Measurements from ENCODE around the gene LANCL2. TPM values are rescaled to one million over a fixed set of nuclear protein-coding genes. Genes with fewer than 3 reads are reported as not detected.

The LANCL2 gene
- total RNA-seq (2022), result 9.6 and 14.3 TPM in 2 replicates
- Bru-seq, nascent RNA, result percentile 71 among the genes with signal in this experiment
- BruChase-seq, experiment 1, labeled RNA remaining after a 6-hour chase, result percentile 58 among the genes with signal in this experiment
- percentile 57 among the genes with signal in this experiment for BruChase-seq, experiment 2, labeled RNA remaining after a 2-hour chase
- long read RNA-seq, full-length matches to known transcripts, result 18 of 26 reads
- long read RNA-seq, partial matches to known transcripts, result 3 of 26 reads
- long read RNA-seq, other reads (novel, unspliced or antisense), result 5 of 26 reads

GRCh38 chr7:55365205-55365674 lies at the start of gene LANCL2:
LANCL2 (plus strand) TSS chr7:55365337; CDS start chr7:55366026, 689 bp downstream.
- Mint-ChIP-seq H3K4me1 (ENCODE audit: insufficient read depth, unreplicated experiment) (peaks cover 6% of the 10 kb centered on the region), H3K9me3 (ENCODE audit: unreplicated experiment) (no peaks in the 10 kb centered on the region), H3K4me3 (ENCODE audit: unreplicated experiment) (peak within 1 kb of the TSS; percentile 92), H3K27me3 (ENCODE audit: insufficient read depth, unreplicated experiment) (no peaks in the 10 kb centered on the region), H3K27ac (ENCODE audit: low read depth, unreplicated experiment) (peak within 1 kb of the TSS; percentile 100), H3K36me3 (ENCODE audit: insufficient read depth, unreplicated experiment) (peaks cover 13% of the 10 kb centered on the region)
- CTCF ChIA-PET, result interaction anchor here (0.6 to 1.2 kb wide), 4 partner anchors 13 to 709 kb away, joined by 3 to 8 read pairs (median 3); no protein-coding TSS in a partner anchor
- DNase-seq (ENCODE audit: unreplicated experiment), result peak; percentile 14
- intact Hi-C loops (cut with micrococcal nuclease), result loop anchor here (2.0 to 5.0 kb wide), 2 partner anchors 76 to 593 kb away; no protein-coding TSS in a partner anchor
- POLR2A ChIA-PET, result interaction anchor here (0.7 to 3.9 kb wide), 18 partner anchors 10 to 741 kb away, joined by 3 to 57 read pairs (median 4); partner anchors contain the start of genes CCT6A, CHCHD2, PSPH and SEC61G
- no TSS peak for BruUV-seq (replicated peaks)
- TF ChIP-seq CTCF (IDR thresholded peaks at IDR 0.05; ENCODE audit: unreplicated experiment), result peak; percentile 10

GRCh38 chr7:55325371-55325792 lies 39.8 kb upstream of the LANCL2 start:
- Mint-ChIP-seq H3K27ac (ENCODE audit: low read depth, unreplicated experiment) (no peak overlapping the region), H3K4me1 (ENCODE audit: insufficient read depth, unreplicated experiment) (peaks cover 9% of the 10 kb centered on the region), H3K36me3 (ENCODE audit: insufficient read depth, unreplicated experiment) (no peaks in the 10 kb centered on the region), H3K9me3 (ENCODE audit: unreplicated experiment) (peaks cover 7% of the 10 kb centered on the region), H3K27me3 (ENCODE audit: insufficient read depth, unreplicated experiment) (peaks cover 9% of the 10 kb centered on the region), H3K4me3 (ENCODE audit: unreplicated experiment) (no peak overlapping the region)
- ChIA-PET CTCF (interaction anchor here (0.6 to 1.5 kb wide), 2 partner anchors 90 to 92 kb away, joined by 3 read pairs; no protein-coding TSS in a partner anchor), POLR2A (interaction anchor here (1.0 to 1.6 kb wide), 5 partner anchors 9 to 23 kb away, joined by 3 to 7 read pairs (median 3); no protein-coding TSS in a partner anchor)
- no TSS peak for BruUV-seq (replicated peaks)
- DNase-seq (ENCODE audit: unreplicated experiment), result peak; percentile 63
- no peak for TF ChIP-seq CTCF (IDR thresholded peaks at IDR 0.05; ENCODE audit: unreplicated experiment)
- intact Hi-C loops (cut with micrococcal nuclease), result no loop called here

- DNase-seq (ENCODE audit: unreplicated experiment), result no peak
- Mint-ChIP-seq H3K27me3 (ENCODE audit: insufficient read depth, unreplicated experiment) (peaks cover under 1% of the 10 kb centered on the region), H3K4me3 (ENCODE audit: unreplicated experiment) (no peak overlapping the region), H3K36me3 (ENCODE audit: insufficient read depth, unreplicated experiment) (no peaks in the 10 kb centered on the region), H3K9me3 (ENCODE audit: unreplicated experiment) (no peaks in the 10 kb centered on the region), H3K27ac (ENCODE audit: low read depth, unreplicated experiment) (no peak overlapping the region), H3K4me1 (ENCODE audit: insufficient read depth, unreplicated experiment) (peaks cover 9% of the 10 kb centered on the region)
- BruUV-seq (replicated peaks), result no TSS peak
- intact Hi-C loops (cut with micrococcal nuclease), result no loop called here
- POLR2A ChIA-PET, result interaction anchor here (1.0 to 1.6 kb wide), 5 partner anchors 8 to 55 kb away, joined by 3 to 7 read pairs (median 3); no protein-coding TSS in a partner anchor
- no peak for TF ChIP-seq CTCF (IDR thresholded peaks at IDR 0.05; ENCODE audit: unreplicated experiment)
- CTCF ChIA-PET, result interaction anchor here (0.6 to 1.5 kb wide), 3 partner anchors 17 to 91 kb away, joined by 3 to 6 read pairs (median 3); no protein-coding TSS in a partner anchor
These were observed 38.9 kb upstream of the LANCL2 start for GRCh38 chr7:55326081-55326835.

All from MCF 10A (cell line).